ENCODE results near the gene LRRN3. TPM values are rescaled to one million over a fixed set of nuclear protein-coding genes. Genes with fewer than 3 reads are reported as not detected.
A peak's percentile ranks its signal among the peaks of the same experiment; 100 is the strongest.

Gene LRRN3
- total and polyA plus RNA-seq, 2 of the 4 experiments (the other 2 are of a cell fraction) = 6.9 to 15.2 TPM

- no TSS peak for BruUV-seq (replicated peaks)
- Histone ChIP-seq H3K4me1 (ENCODE audit: control insufficient read depth, insufficient read depth, low read length) (no peaks in the 10 kb centered on the region), H4K8ac (ENCODE audit: low read depth in 2 of 2, low read length in 2 of 2) (no peak overlapping the region), H3K4ac (ENCODE audit: low read depth, low read length) (no peak overlapping the region), H2AK9ac (replicated peaks; ENCODE audit: low read depth, low read length, poor library complexity) (no peak overlapping the region), H2BK120ac (ENCODE audit: low read depth, low read length) (0 out of 2 replicates have a peak overlapping the region, but pooled peaks have one; percentile 68), H3K9me3 (ENCODE audit: control insufficient read depth, insufficient read depth, low read length) (no peaks in the 10 kb centered on the region), H2AK5ac (ENCODE audit: low read depth, low read length) (no peak overlapping the region), H4K5ac (ENCODE audit: low read depth, low read length) (no peak overlapping the region), H3K4me3 (ENCODE audit: insufficient read depth, low read depth, low read length) (peak overlapping the region; percentile 39; the same call in 1 of the 2 replicates), H4K91ac (ENCODE audit: insufficient read depth, low read depth, low read length) (no peak overlapping the region), H3K9ac (ENCODE audit: low read depth, low read length) (peak overlapping the region; percentile 45; the same call in 1 of the 2 replicates), H3K36me3 (ENCODE audit: control insufficient read depth, insufficient read depth, low read length) (no peaks in the 10 kb centered on the region), H3K9me1 (ENCODE audit: insufficient read depth, low read length) (peaks cover 3% of the 10 kb centered on the region; the same call in 1 of the 2 replicates), H2AFZ (replicated peaks; ENCODE audit: low read length, poor library complexity) (no peak overlapping the region), H3K27me3 (ENCODE audit: control insufficient read depth, insufficient read depth, low read length) (no peaks in the 10 kb centered on the region), H2BK5ac (ENCODE audit: low read depth, low read length, poor library complexity, severe bottlenecking) (peak overlapping the region; percentile 22), H2BK15ac (ENCODE audit: low read depth, low read length) (no peak overlapping the region), H2BK20ac (ENCODE audit: low read depth, low read length) (0 out of 2 replicates have a peak overlapping the region, but pooled peaks have one; percentile 39), H3K18ac (ENCODE audit: low read depth, low read length) (no peak overlapping the region), H3K14ac (replicated peaks; ENCODE audit: low read depth, low read length) (peak overlapping the region; percentile 61; the same call in 1 of the 2 replicates), H3K79me1 (ENCODE audit: low read depth in 1 of 2, low read length in 2 of 2) (peaks cover 5 to 9% of the 10 kb centered on the region in 2 experiments; a peak in 2 of 4 replicates), H4K20me1 (ENCODE audit: insufficient read depth, low read length) (no peaks in the 10 kb centered on the region), H3K27ac (ENCODE audit: insufficient read depth, low read length) (no peak overlapping the region), H3K23ac (ENCODE audit: low read depth, low read length) (peak overlapping the region; percentile 30; the same call in 1 of the 2 replicates), H3K56ac (ENCODE audit: extremely low read depth, insufficient read depth, low read length) (no peak overlapping the region; the same call in 1 of the 2 replicates), H3K4me2 (ENCODE audit: low read depth, low read length) (peak overlapping the region; percentile 69)
- dilution Hi-C loops (cut with HindIII; ENCODE audit: low sequenced_read_pairs, unreplicated experiment) (no loop called here), in situ Hi-C loops (cut with MboI; ENCODE audit: low sequenced_read_pairs) (loop anchor here (5.0 to 10.0 kb wide), 2 partner anchors 395 to 642 kb away; no protein-coding TSS in a partner anchor), intact Hi-C loops (cut with micrococcal nuclease) (loop anchor here (10.0 kb wide), 2 partner anchors 558 to 648 kb away; no protein-coding TSS in a partner anchor)
- ChIA-PET POLR2A (ENCODE audit: unreplicated experiment) (interaction anchor here (0.6 kb wide), 1 partner anchor 10 kb away, joined by 3 read pairs; no protein-coding TSS in a partner anchor), CTCF (interaction anchor here (0.6 to 1.0 kb wide), 4 partner anchors 9 to 330 kb away, joined by 3 to 5 read pairs (median 3); no protein-coding TSS in a partner anchor)
- WGBS, 2 experiments (ENCODE audit: extremely low coverage in 2 of 2, insufficient read length in 1 of 2) = no CpG with 5 or more reads among the region's 2 CpGs
- no peak for DNase-seq
- ATAC-seq (ENCODE audit: low read depth) = no peak
- no peak for TF ChIP-seq FOS (IDR thresholded peaks at IDR 0.05; ENCODE audit: low read depth, low read length)
- no peak for TF ChIP-seq RCOR1 (IDR thresholded peaks at IDR 0.05; ENCODE audit: insufficient replicate concordance, low read length)
- no peak for TF ChIP-seq MAZ (IDR thresholded peaks at IDR 0.05; ENCODE audit: borderline replicate concordance, low read depth, low read length)
- TF ChIP-seq CTCF (conservative IDR thresholded peaks at IDR 0.05; ENCODE audit: low read depth, low read length) = no peak
- no peak for TF ChIP-seq SMC3 (IDR thresholded peaks at IDR 0.05; ENCODE audit: low read depth, low read length)
- no peak for TF ChIP-seq MXI1 (IDR thresholded peaks at IDR 0.05; ENCODE audit: borderline replicate concordance, low read depth, low read length)
- no peak for TF ChIP-seq USF2 (IDR thresholded peaks at IDR 0.05; ENCODE audit: low read depth, low read length)
- TF ChIP-seq RAD21 (IDR thresholded peaks at IDR 0.05; ENCODE audit: low read length) = no peak
- TF ChIP-seq BHLHE40 (IDR thresholded peaks at IDR 0.05; ENCODE audit: low read depth, low read length) = no peak
- TF ChIP-seq MAFK (IDR thresholded peaks at IDR 0.05; ENCODE audit: low read depth, low read length) = no peak
- TF ChIP-seq ELK1 (IDR thresholded peaks at IDR 0.05; ENCODE audit: borderline replicate concordance, low read depth, low read length) = no peak
- TF ChIP-seq NFE2L2 (IDR thresholded peaks at IDR 0.05; ENCODE audit: low read depth, low read length) = no peak
Measured at GRCh38 chr7:111092406-111093236, 1.7 kb downstream of the LRRN3 start.
